Subcutaneous abdominal adipose tissue (tissue), 5 donors: ENCODE data around the gene DMD.

Experiments
- H3K27ac ChIP-seq: one replicate; pipeline ENCODE4 v1.7.0; 2013; ENCODE audit warnings: low read depth, mild to moderate bottlenecking, inconsistent platforms, low read length, moderate library complexity
- H3K27me3 ChIP-seq, 5 donors: one replicate each; pipeline ENCODE4 v1.7.0; 2013; ENCODE audit warnings: low read length in 5 of 5, inconsistent platforms in 1 of 5; ENCODE audit not compliant: control insufficient read depth in 5 of 5, insufficient read depth in 4 of 5
- H3K36me3 ChIP-seq, 5 donors: one replicate each; pipeline ENCODE4 v1.7.0; 2013; ENCODE audit warnings: low read length in 5 of 5; ENCODE audit not compliant: control insufficient read depth in 5 of 5, insufficient read depth in 5 of 5
- H3K4me1 ChIP-seq, 5 donors: one replicate each; pipeline ENCODE4 v1.7.0; 2013; ENCODE audit warnings: low read length in 5 of 5, mild to moderate bottlenecking in 3 of 5, moderate library complexity in 1 of 5; ENCODE audit not compliant: control insufficient read depth in 5 of 5, insufficient read depth in 5 of 5
- H3K4me3 ChIP-seq, 5 donors: one replicate each; pipeline ENCODE4 v1.7.0; 2013; ENCODE audit warnings: low read length in 5 of 5, low read depth in 1 of 5
- H3K9ac ChIP-seq, 5 donors: one replicate each; pipeline ENCODE4 v1.7.0; 2013; ENCODE audit warnings: low read length in 5 of 5, mild to moderate bottlenecking in 4 of 5, moderate library complexity in 3 of 5
- H3K9me3 ChIP-seq, 5 donors: one replicate each; pipeline ENCODE4 v1.7.0; 2013; ENCODE audit warnings: low read length in 5 of 5; ENCODE audit not compliant: control insufficient read depth in 5 of 5
- donor health status: healthy.
- donor health status: healthy.
- donor health status: healthy.
- donor health status: healthy.
- donor health status: healthy.

DMD gene

DNA sequence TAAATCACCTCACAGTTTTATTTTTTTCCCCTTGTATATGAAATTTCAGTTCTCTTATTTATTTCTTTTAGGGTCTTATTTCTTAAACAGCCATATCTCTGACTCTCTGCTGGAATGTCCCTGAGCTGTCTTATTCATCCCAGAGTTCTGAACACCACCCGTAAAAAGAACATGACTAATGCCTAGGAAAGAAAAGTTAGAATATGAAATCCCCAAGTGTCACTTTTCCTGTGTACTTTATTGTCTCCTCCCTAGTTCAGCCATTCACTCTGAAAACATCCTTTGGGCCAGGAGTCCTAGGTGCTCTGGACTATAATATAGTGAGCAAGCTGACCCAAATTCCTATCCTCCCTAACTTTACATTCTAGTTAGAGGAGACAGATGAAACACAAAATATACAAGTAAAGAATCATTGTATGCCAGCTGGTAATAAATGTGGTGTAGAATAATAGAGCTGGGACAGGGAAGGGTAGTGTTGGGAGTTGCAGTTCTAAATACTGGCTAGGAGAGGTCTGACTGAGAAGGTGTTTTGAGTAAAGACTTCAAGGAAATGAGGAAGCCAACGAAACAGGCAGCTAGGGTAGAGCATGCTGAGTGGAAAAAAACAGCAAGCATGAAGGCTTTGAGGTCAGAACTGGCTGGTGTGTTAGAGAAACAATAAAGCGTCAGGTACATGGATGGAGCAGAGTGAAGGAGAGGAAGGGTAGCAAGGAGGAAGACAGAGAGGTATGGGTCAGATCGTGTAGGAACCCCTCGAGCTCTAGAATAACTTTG lies 2098.9 kb downstream of the DMD start:
- H3K27ac ChIP-seq: no peak overlapping the region
- no peak overlapping the region for H3K9ac ChIP-seq
- peaks cover 0 to 2% (median 0%) of the 10 kb centered on the region in 5 donors for H3K9me3 ChIP-seq
- peaks cover 0 to 8% (median 0%) of the 10 kb centered on the region in 5 donors for H3K27me3 ChIP-seq
- H3K36me3 ChIP-seq: no peaks in the 10 kb centered on the region
- no peaks in the 10 kb centered on the region for H3K4me1 ChIP-seq
- no peak overlapping the region for H3K4me3 ChIP-seq

GRCh38 chrX:31110657-31111056 lies 2100.7 kb downstream of the DMD start:
- no peaks in the 10 kb centered on the region for H3K4me1 ChIP-seq
- H3K27ac ChIP-seq: no peak overlapping the region
- H3K36me3 ChIP-seq: no peaks in the 10 kb centered on the region
- no peak overlapping the region for H3K4me3 ChIP-seq
- H3K9me3 ChIP-seq: peaks cover 0 to 2% (median 0%) of the 10 kb centered on the region in 5 donors
- no peak overlapping the region for H3K9ac ChIP-seq
- H3K27me3 ChIP-seq: peaks cover 0 to 8% (median 0%) of the 10 kb centered on the region in 5 donors

DNA sequence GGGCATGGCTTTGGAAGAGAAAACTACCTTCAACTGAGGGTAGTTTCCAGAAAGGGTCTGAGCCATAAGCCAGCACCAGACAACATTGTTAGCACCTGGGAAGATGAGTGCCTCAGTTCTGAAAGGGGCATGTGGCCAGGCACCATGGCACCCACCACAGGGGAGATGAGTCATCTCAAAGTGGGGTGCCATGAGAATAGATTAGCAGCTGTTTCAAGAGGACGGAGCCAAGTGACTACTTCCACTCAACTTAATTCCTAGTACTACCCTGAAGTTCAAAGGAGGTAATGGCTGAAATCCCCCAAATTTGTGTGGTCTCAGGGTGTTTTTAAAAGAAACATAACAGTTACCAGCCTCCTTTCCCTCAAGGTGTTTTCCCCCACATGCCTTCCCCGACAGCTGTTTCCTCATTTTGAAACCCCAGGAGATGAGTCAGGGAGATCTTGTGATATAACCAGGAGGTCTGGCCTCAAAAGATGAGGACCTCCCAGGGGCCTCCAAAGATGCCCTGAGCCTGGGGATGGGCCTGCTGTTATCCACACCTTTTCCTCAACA lies 2111.7 kb downstream of the DMD start:
- Histone ChIP-seq H3K27me3 (peaks cover 0 to 7% (median 0%) of the 10 kb centered on the region in 5 donors), H3K9ac (no peak overlapping the region), H3K27ac (no peak overlapping the region), H3K36me3 (no peaks in the 10 kb centered on the region), H3K4me3 (no peak overlapping the region), H3K9me3 (peaks cover 0 to 3% (median 0%) of the 10 kb centered on the region in 5 donors), H3K4me1 (no peaks in the 10 kb centered on the region)

DNA sequence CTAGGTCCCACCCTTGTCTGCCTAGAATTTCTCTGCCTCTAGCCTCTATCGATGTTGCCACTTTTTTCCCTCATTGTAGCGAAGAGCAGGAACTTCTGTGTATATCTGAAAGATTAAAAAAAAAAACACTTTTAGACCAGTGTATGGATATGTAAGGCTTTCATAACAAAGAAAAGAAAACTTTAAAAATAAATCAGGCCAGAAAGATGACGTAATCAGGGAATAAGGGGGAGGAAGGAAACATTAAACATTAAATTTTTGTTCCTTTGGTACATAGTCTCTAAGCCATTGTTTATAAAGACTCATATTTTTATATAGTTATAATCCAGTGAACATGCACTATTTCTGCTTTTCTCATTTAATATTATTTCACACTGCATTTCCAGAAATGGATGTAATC lies 2113.3 kb downstream of the DMD start:
- Histone ChIP-seq H3K4me1 (no peaks in the 10 kb centered on the region), H3K9ac (no peak overlapping the region), H3K27ac (no peak overlapping the region)

GRCh38 chrX:31093639-31093975 lies 2117.7 kb downstream of the DMD start:
- Histone ChIP-seq H3K4me1 (no peaks in the 10 kb centered on the region), H3K9me3 (peaks cover 0 to 6% (median 0%) of the 10 kb centered on the region in 5 donors), H3K36me3 (no peaks in the 10 kb centered on the region), H3K9ac (no peak overlapping the region), H3K27ac (no peak overlapping the region), H3K27me3 (peaks cover 0 to 5% (median 0%) of the 10 kb centered on the region in 5 donors), H3K4me3 (no peak overlapping the region)

More for the DNA sequence above, 2113.3 kb downstream of the DMD start:
- Histone ChIP-seq H3K9me3 (peaks cover 0 to 6% (median 0%) of the 10 kb centered on the region in 5 donors), H3K4me3 (no peak overlapping the region), H3K36me3 (no peaks in the 10 kb centered on the region), H3K27me3 (peaks cover 0 to 11% (median 0%) of the 10 kb centered on the region in 5 donors)

- Histone ChIP-seq H3K4me1 (no peaks in the 10 kb centered on the region), H3K4me3 (no peak overlapping the region), H3K27ac (no peak overlapping the region), H3K36me3 (no peaks in the 10 kb centered on the region), H3K9ac (no peak overlapping the region), H3K27me3 (peaks cover 0 to 5% (median 0%) of the 10 kb centered on the region in 5 donors), H3K9me3 (peaks cover 0 to 6% (median 0%) of the 10 kb centered on the region in 5 donors)
Measured at GRCh38 chrX:31092970-31093638, 2118.2 kb downstream of the DMD start.

DNA sequence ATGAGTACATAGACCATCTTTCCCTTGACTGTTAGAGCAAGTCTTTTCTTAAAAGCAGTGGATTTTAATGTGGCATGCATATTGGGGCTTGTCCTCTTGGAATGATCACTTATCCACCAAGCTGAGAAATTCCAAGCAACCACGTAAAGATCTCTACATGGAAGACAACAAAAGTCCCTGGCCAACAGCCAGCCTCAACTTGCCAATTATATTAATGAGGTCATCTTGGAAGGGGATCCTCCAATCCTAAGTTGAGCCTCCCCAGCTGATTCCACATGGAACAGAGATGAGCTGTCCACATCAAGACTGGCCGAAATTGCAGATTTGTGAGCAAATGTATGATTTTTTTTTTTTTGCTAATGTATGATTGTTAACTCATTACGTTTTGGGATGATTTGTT lies 2118.9 kb downstream of the DMD start:
- Histone ChIP-seq H3K9me3 (peaks cover 0 to 6% (median 0%) of the 10 kb centered on the region in 5 donors), H3K27me3 (peaks cover 0 to 8% (median 0%) of the 10 kb centered on the region in 5 donors), H3K27ac (no peak overlapping the region), H3K4me1 (no peaks in the 10 kb centered on the region), H3K36me3 (no peaks in the 10 kb centered on the region), H3K9ac (no peak overlapping the region), H3K4me3 (no peak overlapping the region)

DNA sequence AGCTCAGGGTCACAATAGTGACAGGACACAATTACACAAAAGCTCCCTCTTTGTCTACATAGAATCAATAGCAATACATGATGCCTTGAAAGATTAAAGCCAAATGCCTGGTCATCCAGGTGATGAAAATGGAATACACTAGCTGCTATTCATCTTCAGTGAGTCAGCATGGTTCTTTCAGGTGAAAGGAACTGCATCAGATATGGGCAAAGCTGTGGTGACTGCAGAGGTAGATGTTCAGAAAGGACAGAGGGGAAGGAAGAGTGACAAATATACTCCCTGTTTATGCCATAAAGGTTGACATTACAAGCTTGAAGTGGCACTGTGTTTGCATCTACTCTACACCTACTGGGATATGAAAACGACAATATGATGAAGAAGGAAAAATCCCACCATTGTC lies 2119.5 kb downstream of the DMD start:
- Histone ChIP-seq H3K36me3 (no peaks in the 10 kb centered on the region), H3K9me3 (peaks cover 0 to 6% (median 0%) of the 10 kb centered on the region in 5 donors), H3K4me1 (no peaks in the 10 kb centered on the region), H3K27ac (no peak overlapping the region), H3K4me3 (no peak overlapping the region), H3K27me3 (peaks cover 0 to 8% (median 0%) of the 10 kb centered on the region in 5 donors), H3K9ac (no peak overlapping the region)

GRCh38 chrX:31074522-31074921 lies 2136.8 kb downstream of the DMD start:
- H3K4me1 ChIP-seq: no peaks in the 10 kb centered on the region
- no peak overlapping the region for H3K27ac ChIP-seq
- peaks cover 0 to 6% (median 0%) of the 10 kb centered on the region in 5 donors for H3K27me3 ChIP-seq
- peaks cover 5 to 30% (median 6%) of the 10 kb centered on the region in 5 donors for H3K9me3 ChIP-seq
- H3K36me3 ChIP-seq: no peaks in the 10 kb centered on the region
- H3K4me3 ChIP-seq: no peak overlapping the region
- H3K9ac ChIP-seq: no peak overlapping the region

DNA sequence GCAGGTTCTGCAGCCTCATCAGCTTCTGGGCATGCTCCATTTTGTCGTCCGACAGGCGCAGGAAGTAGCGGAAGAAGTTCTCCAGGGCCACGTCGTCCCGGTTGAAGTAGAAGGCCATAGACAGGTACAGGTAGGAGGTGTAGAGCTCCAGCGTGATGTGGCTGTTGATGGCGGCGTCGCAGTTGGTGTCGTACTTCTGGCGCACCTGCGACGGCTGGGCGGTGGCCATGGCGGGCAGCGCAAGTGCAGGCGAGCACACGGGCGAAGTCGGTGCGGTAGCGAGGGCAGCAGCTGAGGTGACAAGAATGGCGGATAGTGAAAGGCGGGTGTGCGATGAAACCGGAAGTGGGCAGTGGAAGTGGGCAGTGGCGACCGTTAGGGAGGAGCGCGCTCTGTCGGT lies 2139.6 kb downstream of the DMD start, which contains the start of gene FTHL17:
FTHL17 (minus strand) TSS at position 317 of the 400 bp plus-strand sequence; CDS start at position 229, 88 bp downstream.
- Histone ChIP-seq H3K4me1 (no peaks in the 10 kb centered on the region), H3K27ac (no peak within 1 kb of the TSS), H3K27me3 (peaks cover 0 to 6% (median 0%) of the 10 kb centered on the region in 5 donors), H3K9me3 (peaks cover 5 to 26% (median 6%) of the 10 kb centered on the region in 5 donors), H3K4me3 (no peak within 1 kb of the TSS), H3K9ac (no peak within 1 kb of the TSS), H3K36me3 (no peaks in the 10 kb centered on the region)
